HK-2 (cell line): ENCODE results near the gene UPK1A.

ENCODE experiments used
- DNase-seq: peaks from one replicate; pipeline ENCODE4 v3.0.0-alpha.2; 2018; ENCODE audit not compliant: unreplicated experiment

Gene UPK1A

GRCh38 chr19:35692010-35692409, 25.7 kb downstream of the UPK1A start:
- DNase-seq, result no peak

- DNase-seq, result no peak
Observed at GRCh38 chr19:35693422-35693821, 27.1 kb downstream of the UPK1A start.

- peak; percentile 88 for DNase-seq
Observed at GRCh38 chr19:35693835-35694599, 27.7 kb downstream of the UPK1A start.

- DNase-seq, result no peak
Observed at GRCh38 chr19:35695895-35696422, 29.6 kb downstream of the UPK1A start.

- DNase-seq, result no peak
Observed at GRCh38 chr19:35696835-35697234, 30.5 kb downstream of the UPK1A start.

- peak; percentile 97 for DNase-seq
Observed at GRCh38 chr19:35702223-35703012, 36.1 kb downstream of the UPK1A start.

- DNase-seq, result no peak
Observed at GRCh38 chr19:35703343-35703742, 37.0 kb downstream of the UPK1A start.

- DNase-seq, result no peak
Observed at GRCh38 chr19:35704218-35704617, 37.9 kb downstream of the UPK1A start, which contains the start of gene ZBTB32. Gene ZBTB32, plus strand, starts transcription at chr19:35704558. Its CDS starts 10,069 bp downstream, at chr19:35714627.

- no peak for DNase-seq
Observed at GRCh38 chr19:35708391-35708790, 42.1 kb downstream of the UPK1A start.

- DNase-seq, result no peak
Observed at GRCh38 chr19:35710784-35711723, 44.7 kb downstream of the UPK1A start.

- no peak for DNase-seq
Observed at GRCh38 chr19:35712567-35713505, 46.5 kb downstream of the UPK1A start.

- DNase-seq, result no peak
Observed at GRCh38 chr19:35713506-35713850, 47.2 kb downstream of the UPK1A start.

GRCh38 chr19:35713904-35714495, 47.7 kb downstream of the UPK1A start:
- DNase-seq, result no peak

GRCh38 chr19:35714601-35715354, 48.5 kb downstream of the UPK1A start:
- DNase-seq, result no peak

GRCh38 chr19:35715355-35715809, 49.1 kb downstream of the UPK1A start:
- DNase-seq, result no peak

- DNase-seq, result no peak
Observed at GRCh38 chr19:35715981-35716800, 49.9 kb downstream of the UPK1A start.

- peak; percentile 87 for DNase-seq
Observed at GRCh38 chr19:35716801-35717664, 50.7 kb downstream of the UPK1A start.
